Neutrophil (primary cell): ENCODE data around the gene MDFIC.

Experiments
- H3K27ac ChIP-seq: fragments of 200-600 bp; sonication (generic); 2 replicates; pipeline ENCODE4 v1.5.1; 2016; ENCODE audit warnings: mild to moderate bottlenecking, moderate library complexity
- H3K27me3 ChIP-seq: fragments of 200-600 bp; sonication (generic); 2 replicates; pipeline ENCODE4 v1.6.0; 2016; ENCODE audit warnings: mild to moderate bottlenecking
- H3K36me3 ChIP-seq: fragments of 200-600 bp; sonication (generic); 2 replicates; pipeline ENCODE4 v1.5.1; 2017
- H3K4me1 ChIP-seq, 2 experiments: fragments of 200-600 bp in 1 of 2; sonication (generic) in 1 of 2; 1 replicate in 1 of 2; 2 replicates in 1 of 2; pipeline versions ENCODE4 v1.5.1 to v1.6.1; 2013 to 2016; ENCODE audit warnings: low read depth in 1 of 2, low read length in 1 of 2, mild to moderate bottlenecking in 1 of 2, moderate library complexity in 1 of 2; ENCODE audit not compliant: control insufficient read depth in 1 of 2, insufficient read depth in 1 of 2
- H3K4me3 ChIP-seq, 2 experiments: fragments of 200-600 bp in 1 of 2; sonication (generic) in 1 of 2; 1 replicate in 1 of 2; 2 replicates in 1 of 2; pipeline ENCODE4 v1.5.1; 2013 to 2016; ENCODE audit warnings: low read depth in 1 of 2, low read length in 1 of 2, mild to moderate bottlenecking in 1 of 2, moderate library complexity in 1 of 2
- H3K9me3 ChIP-seq: fragments of 200-600 bp; sonication (generic); 2 replicates; pipeline ENCODE4 v1.5.1; 2016
- TF ChIP-seq, protein P1 (sequence below): fragments of 200-600 bp; sonication (generic); IDR thresholded peaks from 2 replicates; pipeline ENCODE4 v1.5.1; 2016; ENCODE audit warnings: antibody characterized with exemption

MDFIC gene

DNA sequence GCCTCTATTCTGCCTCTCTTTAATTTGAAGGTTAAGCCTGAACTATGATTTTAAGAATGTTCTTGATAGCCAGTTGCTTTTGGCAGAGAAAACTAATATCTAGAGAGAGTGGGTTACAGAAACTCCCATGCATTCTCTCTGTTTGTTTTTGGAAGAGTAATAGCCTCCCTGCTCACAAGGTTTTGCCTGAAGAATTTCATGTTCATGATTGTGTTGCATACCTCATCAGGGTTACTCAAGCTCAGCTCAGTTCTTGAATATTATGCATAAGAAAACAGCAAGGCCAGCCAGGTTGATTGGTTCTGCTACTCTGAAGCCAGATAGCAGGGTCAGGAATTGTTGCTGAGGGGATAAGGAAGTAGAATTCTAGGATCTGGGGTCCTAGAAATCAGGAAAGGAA, 137.4 kb downstream of the MDFIC start:
- no peak overlapping the region for H3K4me3 ChIP-seq
- no peaks in the 10 kb centered on the region for H3K36me3 ChIP-seq
- H3K4me1 ChIP-seq: no peaks in the 10 kb centered on the region
- no peaks in the 10 kb centered on the region for H3K9me3 ChIP-seq
- no peak overlapping the region for H3K27ac ChIP-seq
- no peaks in the 10 kb centered on the region for H3K27me3 ChIP-seq
- TF ChIP-seq, protein P1, sequence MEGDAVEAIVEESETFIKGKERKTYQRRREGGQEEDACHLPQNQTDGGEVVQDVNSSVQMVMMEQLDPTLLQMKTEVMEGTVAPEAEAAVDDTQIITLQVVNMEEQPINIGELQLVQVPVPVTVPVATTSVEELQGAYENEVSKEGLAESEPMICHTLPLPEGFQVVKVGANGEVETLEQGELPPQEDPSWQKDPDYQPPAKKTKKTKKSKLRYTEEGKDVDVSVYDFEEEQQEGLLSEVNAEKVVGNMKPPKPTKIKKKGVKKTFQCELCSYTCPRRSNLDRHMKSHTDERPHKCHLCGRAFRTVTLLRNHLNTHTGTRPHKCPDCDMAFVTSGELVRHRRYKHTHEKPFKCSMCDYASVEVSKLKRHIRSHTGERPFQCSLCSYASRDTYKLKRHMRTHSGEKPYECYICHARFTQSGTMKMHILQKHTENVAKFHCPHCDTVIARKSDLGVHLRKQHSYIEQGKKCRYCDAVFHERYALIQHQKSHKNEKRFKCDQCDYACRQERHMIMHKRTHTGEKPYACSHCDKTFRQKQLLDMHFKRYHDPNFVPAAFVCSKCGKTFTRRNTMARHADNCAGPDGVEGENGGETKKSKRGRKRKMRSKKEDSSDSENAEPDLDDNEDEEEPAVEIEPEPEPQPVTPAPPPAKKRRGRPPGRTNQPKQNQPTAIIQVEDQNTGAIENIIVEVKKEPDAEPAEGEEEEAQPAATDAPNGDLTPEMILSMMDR: no peak

DNA sequence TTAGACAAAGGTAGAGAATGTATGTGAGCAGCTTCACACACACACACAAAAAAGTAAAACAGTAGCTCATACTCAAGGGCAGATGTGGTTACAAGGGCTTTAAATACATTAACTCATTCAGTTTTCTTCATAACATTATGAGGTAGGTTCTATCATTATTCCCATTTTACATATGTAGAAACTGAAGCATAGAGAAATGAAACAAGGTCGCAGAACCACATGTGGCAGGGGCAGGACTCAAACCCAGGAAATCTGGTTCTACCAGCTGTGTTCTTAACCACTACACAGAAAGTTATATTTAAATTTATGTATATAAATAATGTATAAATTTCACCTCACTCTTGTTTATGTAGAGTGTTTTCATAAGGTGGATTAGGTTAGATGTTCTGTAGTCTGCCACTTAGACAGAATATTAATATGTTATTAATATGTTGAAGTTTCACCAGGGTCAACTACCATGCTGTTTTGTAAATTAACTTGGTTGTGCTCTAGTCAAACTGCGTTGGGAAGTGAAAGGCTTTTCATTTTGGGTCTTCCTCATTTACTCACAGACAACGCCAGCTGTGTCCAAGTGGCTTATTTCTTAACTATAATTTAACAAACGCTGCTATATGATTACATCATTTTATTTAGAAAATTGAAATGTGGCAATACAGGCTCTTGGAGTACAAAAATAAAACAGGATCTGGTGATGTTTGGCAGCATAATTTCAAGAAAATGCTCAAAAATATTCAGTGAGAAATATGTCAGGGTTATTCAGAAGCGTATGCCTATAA, 138.4 kb downstream of the MDFIC start:
- H3K36me3 ChIP-seq: no peaks in the 10 kb centered on the region
- TF ChIP-seq, protein P1: no peak
- no peaks in the 10 kb centered on the region for H3K27me3 ChIP-seq
- H3K27ac ChIP-seq: no peak overlapping the region
- H3K4me1 ChIP-seq: no peaks in the 10 kb centered on the region
- H3K4me3 ChIP-seq: no peak overlapping the region
- H3K9me3 ChIP-seq: no peaks in the 10 kb centered on the region

DNA sequence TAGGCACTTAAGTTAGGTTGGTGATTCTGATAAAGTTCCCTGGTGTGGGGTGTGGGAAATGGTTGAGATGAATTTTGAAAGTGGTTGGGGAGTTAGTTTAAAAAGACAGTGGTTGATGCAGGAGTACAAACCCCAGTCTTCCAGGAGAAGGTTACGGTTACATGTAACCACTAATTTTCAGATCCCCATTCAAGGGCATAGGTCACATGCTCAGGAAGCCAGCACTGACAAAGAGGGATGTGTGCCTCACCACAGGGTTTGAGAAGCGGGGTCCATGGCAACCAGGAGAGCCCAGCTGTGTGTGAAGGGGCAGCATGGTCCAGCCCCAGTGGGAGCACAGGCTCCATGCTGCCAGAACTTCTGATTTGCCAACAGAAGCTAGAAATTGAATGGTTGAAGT, 144.2 kb downstream of the MDFIC start:
- no peaks in the 10 kb centered on the region for H3K36me3 ChIP-seq
- H3K4me1 ChIP-seq: no peaks in the 10 kb centered on the region
- no peak overlapping the region for H3K4me3 ChIP-seq
- TF ChIP-seq, protein P1: no peak
- no peaks in the 10 kb centered on the region for H3K9me3 ChIP-seq
- H3K27me3 ChIP-seq: no peaks in the 10 kb centered on the region
- H3K27ac ChIP-seq: no peak overlapping the region

DNA sequence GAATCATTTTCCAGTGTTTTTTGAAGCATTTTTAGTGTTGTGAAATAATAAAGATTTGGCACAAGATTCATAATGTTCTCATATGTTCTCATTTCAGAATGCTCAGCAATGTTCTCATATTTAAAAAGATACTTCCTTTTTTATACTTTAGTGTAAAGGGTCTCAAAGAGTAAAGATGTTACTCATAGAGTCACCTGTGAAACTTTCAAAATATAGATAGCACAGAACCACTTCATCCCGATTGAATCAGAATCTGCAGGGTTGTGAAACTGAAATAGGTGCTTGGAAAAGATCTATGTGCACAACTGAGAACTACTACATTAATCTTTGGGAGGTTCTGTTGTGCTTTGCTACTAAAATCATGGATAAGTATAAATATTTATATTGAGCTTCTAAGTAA, 144.7 kb downstream of the MDFIC start:
- no peak overlapping the region for H3K27ac ChIP-seq
- no peaks in the 10 kb centered on the region for H3K36me3 ChIP-seq
- H3K9me3 ChIP-seq: no peaks in the 10 kb centered on the region
- no peaks in the 10 kb centered on the region for H3K4me1 ChIP-seq
- TF ChIP-seq, protein P1: no peak
- H3K4me3 ChIP-seq: no peak overlapping the region
- no peaks in the 10 kb centered on the region for H3K27me3 ChIP-seq

DNA sequence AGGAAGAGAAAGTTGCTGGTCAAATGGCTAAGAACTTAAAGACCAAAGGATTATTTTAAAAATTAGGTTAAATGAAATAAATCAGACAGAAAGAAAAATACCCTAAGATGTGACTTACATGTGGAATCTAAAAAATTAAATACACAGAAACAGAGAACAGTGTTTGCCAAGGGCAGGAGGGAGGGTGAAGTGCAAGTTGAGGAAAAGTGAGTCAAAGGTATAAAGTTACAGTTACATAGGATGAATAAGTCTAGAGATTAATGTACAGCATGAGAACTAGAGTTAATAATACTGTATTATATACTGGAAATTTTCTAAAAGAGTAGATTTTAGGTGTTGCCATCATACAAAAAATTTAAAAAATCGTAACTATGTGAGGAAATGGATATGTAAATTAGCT, 146.3 kb downstream of the MDFIC start:
- H3K36me3 ChIP-seq: no peaks in the 10 kb centered on the region
- no peak overlapping the region for H3K27ac ChIP-seq
- H3K27me3 ChIP-seq: no peaks in the 10 kb centered on the region
- no peak overlapping the region for H3K4me3 ChIP-seq
- no peaks in the 10 kb centered on the region for H3K9me3 ChIP-seq
- TF ChIP-seq, protein P1: no peak
- H3K4me1 ChIP-seq: no peaks in the 10 kb centered on the region
